AG09309 (cell line): ENCODE measurements around the gene RGS17.
"Not testable (repeated sequence)": the region's sequence is repeated elsewhere in the genome, so short reads cannot be mapped to it uniquely, and the experiment has no call there.

ENCODE experiments used
- DNase-seq: peaks from one replicate; pipeline ENCODE4 v3.0.0-alpha.2; 2010; ENCODE audit warnings: low read depth
- H3K4me3 ChIP-seq: 2 replicates; pipeline ENCODE4 v1.5.1; 2011; ENCODE audit warnings: mild to moderate bottlenecking, low read depth, low read length, moderate library complexity; ENCODE audit not compliant: control insufficient read depth
- TF ChIP-seq, protein P1 (sequence below): IDR thresholded peaks from 2 replicates; pipeline ENCODE4 v1.5.1; 2011; ENCODE audit warnings: mild to moderate bottlenecking, low read depth, low read length, inconsistent platforms; ENCODE audit not compliant: insufficient read depth, control insufficient read depth; ENCODE audit errors: missing control alignments

The RGS17 gene

DNA sequence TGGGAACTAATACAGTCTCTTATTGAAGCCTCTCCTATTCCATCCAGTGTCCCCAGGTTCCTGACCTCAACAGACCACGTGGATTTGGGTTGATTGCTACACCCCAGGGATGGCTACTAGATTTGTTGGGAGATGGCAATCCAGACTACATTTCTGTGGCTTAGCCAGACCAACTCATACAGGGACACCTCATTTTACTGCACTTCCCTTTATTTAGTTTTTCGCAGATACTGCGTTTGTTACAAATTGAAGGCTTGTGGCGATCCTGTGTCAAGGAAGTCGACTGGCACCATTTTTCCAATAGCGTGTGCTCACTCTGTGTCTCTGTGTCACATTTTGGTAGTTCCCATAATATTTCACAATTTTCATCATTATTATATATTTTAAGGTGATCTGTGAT lies 118.2 kb downstream of the RGS17 start:
- no peak for DNase-seq
- no peak overlapping the region for H3K4me3 ChIP-seq
- TF ChIP-seq, protein P1, sequence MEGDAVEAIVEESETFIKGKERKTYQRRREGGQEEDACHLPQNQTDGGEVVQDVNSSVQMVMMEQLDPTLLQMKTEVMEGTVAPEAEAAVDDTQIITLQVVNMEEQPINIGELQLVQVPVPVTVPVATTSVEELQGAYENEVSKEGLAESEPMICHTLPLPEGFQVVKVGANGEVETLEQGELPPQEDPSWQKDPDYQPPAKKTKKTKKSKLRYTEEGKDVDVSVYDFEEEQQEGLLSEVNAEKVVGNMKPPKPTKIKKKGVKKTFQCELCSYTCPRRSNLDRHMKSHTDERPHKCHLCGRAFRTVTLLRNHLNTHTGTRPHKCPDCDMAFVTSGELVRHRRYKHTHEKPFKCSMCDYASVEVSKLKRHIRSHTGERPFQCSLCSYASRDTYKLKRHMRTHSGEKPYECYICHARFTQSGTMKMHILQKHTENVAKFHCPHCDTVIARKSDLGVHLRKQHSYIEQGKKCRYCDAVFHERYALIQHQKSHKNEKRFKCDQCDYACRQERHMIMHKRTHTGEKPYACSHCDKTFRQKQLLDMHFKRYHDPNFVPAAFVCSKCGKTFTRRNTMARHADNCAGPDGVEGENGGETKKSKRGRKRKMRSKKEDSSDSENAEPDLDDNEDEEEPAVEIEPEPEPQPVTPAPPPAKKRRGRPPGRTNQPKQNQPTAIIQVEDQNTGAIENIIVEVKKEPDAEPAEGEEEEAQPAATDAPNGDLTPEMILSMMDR: no peak

DNA sequence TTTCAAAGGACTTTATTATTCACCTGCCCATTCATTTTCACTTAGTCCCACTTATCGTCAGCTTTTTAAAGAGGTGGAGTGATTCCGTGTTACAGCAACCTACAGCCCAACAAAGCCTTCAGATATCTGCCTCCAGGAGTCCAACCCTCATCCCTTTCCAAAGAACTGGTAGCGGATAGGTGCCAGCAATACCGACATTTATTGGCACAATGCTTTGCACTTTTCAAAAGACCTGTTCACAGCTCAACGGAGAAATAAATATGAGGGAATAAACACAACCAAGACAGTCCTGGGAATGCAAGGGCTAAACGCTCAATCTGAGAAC lies 127.8 kb downstream of the RGS17 start:
- H3K4me3 ChIP-seq: peak overlapping the region; percentile 81
- TF ChIP-seq, protein P1: no peak
- no peak for DNase-seq

DNA sequence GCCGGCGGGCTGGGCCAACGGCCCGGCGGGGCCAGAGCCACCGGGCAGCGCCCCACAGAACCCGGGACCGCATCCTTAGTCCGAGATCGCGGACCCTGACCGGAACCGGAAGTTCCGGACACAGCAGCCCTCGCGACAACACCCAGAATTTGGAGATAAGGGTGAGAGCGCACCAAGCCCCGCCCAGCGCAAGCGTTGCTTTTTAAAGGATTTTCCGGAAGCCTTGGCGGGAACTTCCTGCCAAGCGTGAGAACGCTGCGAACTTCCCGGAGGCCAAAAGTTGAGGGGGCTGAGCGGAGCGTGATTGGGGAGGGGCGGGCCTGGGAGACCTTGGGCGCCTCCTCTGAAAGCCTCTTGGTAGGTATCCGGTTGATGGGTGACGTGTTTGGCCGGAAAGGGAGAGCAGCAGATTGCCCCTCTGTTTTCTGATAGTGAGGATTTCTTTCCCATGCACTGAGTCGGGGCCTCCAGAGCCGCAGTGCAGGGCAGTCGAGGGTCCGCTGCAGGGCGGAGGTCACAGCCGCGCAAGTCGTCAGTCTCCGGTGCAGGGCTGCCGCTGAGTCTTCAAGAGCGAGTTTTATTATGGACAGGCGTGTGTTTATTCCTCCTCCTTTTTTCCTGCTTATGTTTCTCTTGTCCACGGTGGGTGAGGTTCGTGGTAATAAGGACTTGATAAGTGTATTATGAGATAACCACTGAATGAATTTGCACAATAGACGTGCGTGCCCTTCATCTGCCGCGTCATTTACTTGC lies 128.3 kb downstream of the RGS17 start, which contains the start of gene MTRF1L:
TSS of gene MTRF1L (minus strand) at position 97 of the 753 bp plus-strand sequence. CDS start at position 73, 24 bp downstream.
- DNase-seq: peak; percentile 77
- peak within 1 kb of the TSS; percentile 81 for H3K4me3 ChIP-seq
- TF ChIP-seq, protein P1: no peak

DNA sequence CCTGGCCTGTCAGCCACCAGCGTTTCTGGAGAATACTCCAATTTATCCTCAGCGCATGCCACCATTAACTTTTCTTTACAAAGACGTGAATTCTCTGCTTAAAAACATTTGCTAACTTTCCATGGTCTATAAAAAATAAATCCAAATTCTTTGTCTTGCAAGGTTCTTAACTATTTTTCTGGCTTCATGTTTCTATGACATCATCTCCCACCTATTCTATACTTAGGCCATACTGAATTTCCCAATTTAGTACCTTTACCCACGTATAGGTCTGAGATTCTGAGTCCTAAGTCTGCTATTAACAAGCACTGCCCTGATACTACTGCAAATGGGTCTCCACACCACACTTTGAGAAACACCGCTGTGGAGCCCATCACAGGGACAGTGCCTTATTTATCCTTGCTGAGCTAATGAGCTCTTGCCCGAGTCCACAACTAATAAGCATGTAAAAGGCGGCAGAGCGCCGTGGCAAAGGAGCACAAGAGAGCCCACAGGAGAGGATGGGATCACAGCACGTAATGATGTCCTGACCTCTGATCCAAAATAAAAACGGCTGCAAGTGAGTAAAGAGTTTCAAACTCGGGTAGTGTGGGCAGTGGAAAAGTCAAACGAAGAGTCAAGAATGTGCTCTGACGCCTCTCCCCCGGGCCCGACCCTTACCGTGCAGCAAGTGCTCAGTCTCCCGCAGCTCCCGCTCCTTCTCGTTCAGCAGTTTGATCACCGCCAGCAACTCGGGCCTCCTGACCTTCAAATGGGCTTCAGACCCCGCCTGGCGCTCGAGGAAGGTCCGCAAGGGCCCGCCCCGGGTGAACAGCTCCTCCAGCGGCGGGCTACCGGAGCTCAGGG lies 129.1 kb downstream of the RGS17 start:
- peak overlapping the region; percentile 81 for H3K4me3 ChIP-seq
- TF ChIP-seq, protein P1: no peak
- DNase-seq: no peak

DNA sequence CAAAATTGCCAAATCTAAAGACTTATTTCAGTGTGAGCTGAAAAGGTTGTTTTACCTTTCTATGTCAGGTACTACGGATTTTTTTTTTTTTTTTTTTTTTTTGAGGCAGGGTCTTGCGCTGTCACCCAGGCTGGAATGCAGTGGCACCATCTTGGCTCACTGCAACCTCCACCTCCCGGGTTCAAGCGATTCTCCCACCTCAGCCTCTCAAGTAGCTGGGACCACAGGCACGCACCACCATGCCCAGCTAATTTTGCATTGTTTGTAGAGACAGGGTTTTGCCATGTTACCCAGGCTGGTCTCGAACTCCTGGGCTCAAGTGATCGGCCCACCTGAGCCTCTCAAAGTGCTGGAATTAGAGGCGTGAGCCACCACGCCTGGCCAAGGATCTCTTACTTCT lies 130.3 kb downstream of the RGS17 start:
- not testable (repeated sequence) for H3K4me3 ChIP-seq, DNase-seq

- H3K4me3 ChIP-seq: no peak overlapping the region
- DNase-seq: no peak
- TF ChIP-seq, protein P1: no peak
These were observed 130.8 kb downstream of the RGS17 start for GRCh38 chr6:153000243-153000642.

- H3K4me3 ChIP-seq, DNase-seq: not testable (repeated sequence)
These were observed 131.5 kb downstream of the RGS17 start for GRCh38 chr6:152999538-152999937.

- DNase-seq: no peak
- H3K4me3 ChIP-seq: no peak overlapping the region
- TF ChIP-seq, protein P1: no peak
These were observed 137.2 kb downstream of the RGS17 start for GRCh38 chr6:152993847-152994246.
